Stomach (tissue), 9 donors: Measurements from ENCODE around the gene RHEX. TPM values are rescaled to one million over a fixed set of nuclear protein-coding genes. Genes with fewer than 3 reads are reported as not detected.

Experiments
- DNase-seq, 2 donors: peaks; one replicate each; pipeline versions ENCODE4 v3.0.0 to v3.0.0-alpha.2; 2013 to 2019
- H3K27ac ChIP-seq, 5 donors: fragments of 200-600 bp in 4 of 5; sonication (generic) in 4 of 5; one replicate each; pipeline ENCODE4 v1.5.1; 2013 to 2019; ENCODE audit warnings: mild to moderate bottlenecking in 1 of 5, moderate library complexity in 1 of 5
- H3K27me3 ChIP-seq, 3 donors: fragments of 200-600 bp; sonication (generic); one replicate each; pipeline ENCODE4 v1.5.1; 2017 to 2019; ENCODE audit warnings: mixed run types in 1 of 3
- H3K36me3 ChIP-seq, 4 donors: fragments of 200-600 bp; sonication (generic); 1 replicate in 3 of 4; 2 replicates in 1 of 4; pipeline ENCODE4 v1.5.1; 2016 to 2019
- H3K4me1 ChIP-seq, 4 donors: fragments of 200-600 bp; sonication (generic); one replicate each; pipeline ENCODE4 v1.5.1; 2016 to 2019
- H3K4me3 ChIP-seq, 4 donors: fragments of 200-600 bp; sonication (generic) in 3 of 4; one replicate each; pipeline ENCODE4 v1.5.1; 2016 to 2019; ENCODE audit warnings: mild to moderate bottlenecking in 1 of 4
- H3K9me3 ChIP-seq, 4 donors: fragments of 200-600 bp; sonication (generic); one replicate each; pipeline ENCODE4 v1.5.1; 2016 to 2019
- CTCF ChIP-seq, 7 experiments: fragments of 450-650 bp in 4 of 7; fragments of 200-600 bp in 3 of 7; sonication (generic) in 3 of 7; IDR thresholded peaks; one replicate each; pipeline ENCODE4 v1.5.1; 2016 to 2019; ENCODE audit warnings: antibody characterized with exemption in 7 of 7, control low read depth in 2 of 7, mild to moderate bottlenecking in 1 of 7
- EP300 ChIP-seq: sonication (generic); formaldehyde crosslinking; IDR thresholded peaks from one replicate; pipeline ENCODE4 v1.6.1; 2017; ENCODE audit warnings: antibody characterized with exemption
- POLR2A ChIP-seq, 4 donors: fragments of 450-650 bp; IDR thresholded peaks; one replicate each; pipeline ENCODE4 v1.6.1; 2016; ENCODE audit warnings: antibody characterized with exemption in 4 of 4, control low read depth in 2 of 4, mild to moderate bottlenecking in 1 of 4, moderate library complexity in 1 of 4
- POLR2AphosphoS5 ChIP-seq, 3 donors: sonication (generic); formaldehyde crosslinking; IDR thresholded peaks; one replicate each; pipeline ENCODE4 v1.6.1; 2016; ENCODE audit warnings: antibody characterized with exemption in 3 of 3
- WGBS, 5 donors: extraction: QIAGEN DNeasy Blood & Tissue Kit in 3 of 5; methylation state at CpG; one replicate each; pipeline versions ENCODE4 v1.1.5 to v1.1.7; 2013 to 2018; 5-methylcytosine and 5-hydroxymethylcytosine counted together
- intact Hi-C: fragments of 100-400 bp; cut with DNase I; formaldehyde crosslinking; loops from one replicate; pipeline ENCODE4 v1.15.1; 2023; ENCODE audit warnings: low total_unique reads
- polyA plus RNA-seq, 3 donors: library from polyadenylated mRNA; stranded (reverse); fragments of 200-250 nt; gene quantifications; one replicate each; pipeline ENCODE4 v1.2.3, GENCODE V29; 2013
- total RNA-seq, 5 donors: library from RNA; depleted of rRNA; stranded (reverse); fragments of >200 nt; gene quantifications; one replicate each; pipeline versions ENCODE4 v1.1.0 to v1.2.3, GENCODE V29; 2014 to 2016
- donor health status: healthy with polysubstance abuse.
- donor health status: Bipolar disorder and iron deficiency.
- donor health status: healthy.

The RHEX gene
- total and polyA plus RNA-seq, 8 donors = 0.83 to 10.5 (median 1.6) TPM; not detected in 2

GRCh38 chr1:206039046-206039973 is 13.7 kb upstream of the RHEX start:
- Histone ChIP-seq H3K4me3 (no peak overlapping the region), H3K27me3 (peaks cover 0 to 9% (median 4%) of the 10 kb centered on the region in 3 donors), H3K9me3 (no peaks in the 10 kb centered on the region), H3K4me1 (peaks cover 0 to 5% (median 0%) of the 10 kb centered on the region in 4 donors), H3K36me3 (no peaks in the 10 kb centered on the region), H3K27ac (no peak overlapping the region)
- no peak for DNase-seq
- no peak for TF ChIP-seq POLR2A (IDR thresholded peaks at IDR 0.05)
- TF ChIP-seq POLR2AphosphoS5 (IDR thresholded peaks at IDR 0.05) = no peak
- no peak for TF ChIP-seq CTCF (IDR thresholded peaks at IDR 0.05)
- TF ChIP-seq EP300 = no peak
- WGBS, 5 donors = 41 to 58% (median 55%) methylated on average over 7 of the region's 7 CpGs
- intact Hi-C loops = no loop called here

- Histone ChIP-seq H3K36me3 (no peaks in the 10 kb centered on the region), H3K9me3 (no peaks in the 10 kb centered on the region), H3K4me3 (no peak overlapping the region), H3K27me3 (peaks cover 0 to 9% (median 4%) of the 10 kb centered on the region in 3 donors), H3K27ac (no peak overlapping the region), H3K4me1 (no peaks in the 10 kb centered on the region)
- TF ChIP-seq POLR2A (IDR thresholded peaks at IDR 0.05) (no peak), CTCF (IDR thresholded peaks at IDR 0.05) (no peak), POLR2AphosphoS5 (IDR thresholded peaks at IDR 0.05) (no peak), EP300 (no peak)
- 69 to 76% (median 71%) methylated on average over 5 of the region's 5 CpGs for WGBS, 5 donors
- DNase-seq = no peak
- intact Hi-C loops = no loop called here
Observed at GRCh38 chr1:206040328-206040727, 12.6 kb upstream of the RHEX start.

- peak in 1 of 2 donors; percentile 60 for DNase-seq
- no peak overlapping the region for H3K27ac ChIP-seq
- TF ChIP-seq POLR2AphosphoS5 (IDR thresholded peaks at IDR 0.05) (no peak), EP300 (no peak), CTCF (IDR thresholded peaks at IDR 0.05) (no peak)
- no peaks in the 10 kb centered on the region for H3K36me3 ChIP-seq
- H3K4me3 ChIP-seq = no peak overlapping the region
- WGBS, 5 donors = 43 to 53% (median 45%) methylated on average over 7 of the region's 7 CpGs
- intact Hi-C loops = no loop called here
- H3K4me1 ChIP-seq = no peaks in the 10 kb centered on the region
- H3K27me3 ChIP-seq = peaks cover 0 to 9% (median 4%) of the 10 kb centered on the region in 3 donors
- H3K9me3 ChIP-seq = no peaks in the 10 kb centered on the region
Observed at GRCh38 chr1:206041640-206042039, 11.3 kb upstream of the RHEX start.

- Histone ChIP-seq H3K9me3 (no peaks in the 10 kb centered on the region), H3K27me3 (no peaks in the 10 kb centered on the region), H3K36me3 (no peaks in the 10 kb centered on the region), H3K27ac (no peak overlapping the region), H3K4me3 (no peak overlapping the region), H3K4me1 (peaks cover 0 to 10% (median 8%) of the 10 kb centered on the region in 4 donors)
- DNase-seq = no peak
- TF ChIP-seq CTCF (IDR thresholded peaks at IDR 0.05) (no peak), POLR2AphosphoS5 (IDR thresholded peaks at IDR 0.05) (no peak), EP300 (no peak), POLR2A (IDR thresholded peaks at IDR 0.05) (no peak)
- intact Hi-C loops = no loop called here
- 70 to 82% (median 82%) methylated on average over 4 of the region's 4 CpGs for WGBS, 5 donors
Observed at GRCh38 chr1:206047271-206047670, 5.7 kb upstream of the RHEX start.
